ENCODE measurements around the gene ACBD4. TPM values are rescaled to one million over a fixed set of nuclear protein-coding genes. Genes with fewer than 3 reads are reported as not detected.

ACBD4 gene
- total RNA-seq, 4 donors from 2014 or later = 24.9 to 96.1 (median 38.6) TPM

DNA sequence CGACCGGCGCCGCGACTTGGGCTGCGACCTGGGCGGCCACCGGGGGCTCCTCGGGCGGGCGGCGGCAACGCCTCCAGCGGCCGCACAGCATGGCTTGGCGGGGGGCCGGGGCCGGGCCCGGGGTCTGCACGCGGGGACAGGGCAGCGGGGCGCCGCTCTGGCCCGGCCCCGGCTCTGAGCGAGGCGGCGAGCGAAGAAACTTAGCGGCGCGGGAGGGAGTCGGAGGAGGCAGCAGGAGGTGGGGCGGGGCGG is 3.2 kb upstream of the ACBD4 start, which contains the start of gene PLCD3:
Gene PLCD3 (minus strand): TSS at position 196 of the 252 bp plus-strand sequence. CDS start 105 bp downstream, at position 91.
- TF ChIP-seq, protein P1, sequence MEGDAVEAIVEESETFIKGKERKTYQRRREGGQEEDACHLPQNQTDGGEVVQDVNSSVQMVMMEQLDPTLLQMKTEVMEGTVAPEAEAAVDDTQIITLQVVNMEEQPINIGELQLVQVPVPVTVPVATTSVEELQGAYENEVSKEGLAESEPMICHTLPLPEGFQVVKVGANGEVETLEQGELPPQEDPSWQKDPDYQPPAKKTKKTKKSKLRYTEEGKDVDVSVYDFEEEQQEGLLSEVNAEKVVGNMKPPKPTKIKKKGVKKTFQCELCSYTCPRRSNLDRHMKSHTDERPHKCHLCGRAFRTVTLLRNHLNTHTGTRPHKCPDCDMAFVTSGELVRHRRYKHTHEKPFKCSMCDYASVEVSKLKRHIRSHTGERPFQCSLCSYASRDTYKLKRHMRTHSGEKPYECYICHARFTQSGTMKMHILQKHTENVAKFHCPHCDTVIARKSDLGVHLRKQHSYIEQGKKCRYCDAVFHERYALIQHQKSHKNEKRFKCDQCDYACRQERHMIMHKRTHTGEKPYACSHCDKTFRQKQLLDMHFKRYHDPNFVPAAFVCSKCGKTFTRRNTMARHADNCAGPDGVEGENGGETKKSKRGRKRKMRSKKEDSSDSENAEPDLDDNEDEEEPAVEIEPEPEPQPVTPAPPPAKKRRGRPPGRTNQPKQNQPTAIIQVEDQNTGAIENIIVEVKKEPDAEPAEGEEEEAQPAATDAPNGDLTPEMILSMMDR (IDR thresholded peaks at IDR 0.05) = no peak
- TF ChIP-seq POLR2AphosphoS5 (IDR thresholded peaks at IDR 0.05) (no peak), POLR2A (IDR thresholded peaks at IDR 0.05) (no peak), EP300 (IDR thresholded peaks at IDR 0.05; ENCODE audit: low read depth) (no peak)
- WGBS, 2 donors (ENCODE audit: low coverage in 1 of 2) = 0% methylated on average over 6 of the region's 36 CpGs; no CpG with 5 or more reads in 1 of the 2 donors
- no peak for DNase-seq
- peaks cover 41 to 73% (median 58%) of the 10 kb centered on the region in 4 donors for H3K4me1 ChIP-seq
- in situ Hi-C loops (cut with MboI; ENCODE audit: low pct_ligation_motif_present in 1 of 4, low pct_unique_long_range_greater_than_20kb in 1 of 4, low sequenced_read_pairs in 3 of 4) = loop anchor here in 1 of 4 donors (10.0 kb wide), 1 partner anchor 63 kb away; no protein-coding TSS in a partner anchor
- H3K27ac ChIP-seq = peak within 1 kb of the TSS; percentile 99 to 100 (median 99)
- H3K36me3 ChIP-seq = no peaks in the 10 kb centered on the region
- peak within 1 kb of the TSS; percentile 86 to 96 (median 88) for H3K4me3 ChIP-seq
- H3K9me3 ChIP-seq = no peaks in the 10 kb centered on the region
- intact Hi-C loops (cut with DNase I; ENCODE audit: low total_unique reads) = loop anchor here (5.0 to 10.0 kb wide), 2 partner anchors 35 to 357 kb away; no protein-coding TSS in a partner anchor
- H3K27me3 ChIP-seq = no peaks in the 10 kb centered on the region

DNA sequence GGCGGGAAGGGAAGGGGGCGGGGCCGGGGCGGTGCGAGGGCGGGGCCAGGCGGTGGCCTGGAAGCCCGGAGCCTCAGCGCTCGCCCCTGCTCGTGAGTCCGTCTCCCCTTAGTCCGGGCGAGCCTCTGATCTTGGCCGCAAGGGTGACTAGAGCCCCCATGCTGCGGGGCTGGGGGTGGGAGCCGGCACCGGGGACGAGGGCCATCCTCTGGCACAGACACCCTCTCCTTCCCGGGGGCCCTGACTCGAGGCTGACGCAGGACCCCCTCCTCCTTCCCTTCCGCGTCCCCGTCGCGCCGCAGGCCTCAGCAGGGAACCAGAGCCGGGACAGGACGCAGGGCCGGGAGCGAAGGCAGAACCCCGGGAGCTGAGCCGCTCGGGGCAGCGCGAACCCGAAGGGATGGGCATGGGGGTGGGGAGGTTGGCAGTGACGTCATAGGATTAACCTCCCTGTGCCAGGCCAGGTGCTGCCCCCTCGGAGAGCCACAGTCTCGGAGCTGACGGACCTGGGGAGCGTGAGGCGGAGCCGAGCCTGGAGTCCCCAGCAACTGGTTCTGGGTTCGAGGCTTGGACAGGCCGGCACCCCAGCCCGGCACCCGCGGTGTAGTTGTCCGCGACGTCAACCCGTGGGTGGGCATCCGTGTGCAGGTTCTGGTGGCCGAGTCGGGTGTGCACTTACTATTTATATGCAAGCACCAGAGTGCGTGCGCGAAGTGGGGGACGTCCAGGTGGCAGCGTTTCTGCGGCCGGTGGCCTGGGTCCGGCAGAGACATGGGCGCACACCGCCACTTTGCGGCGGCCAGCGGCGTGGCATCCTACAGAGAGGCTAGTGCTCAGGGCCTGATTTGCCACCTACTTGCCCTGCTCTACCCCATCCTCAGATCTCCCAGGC is 2.7 kb upstream of the ACBD4 start:
- Histone ChIP-seq H3K4me1 (peaks cover 36 to 73% (median 58%) of the 10 kb centered on the region in 4 donors), H3K36me3 (no peaks in the 10 kb centered on the region), H3K27ac (peak overlapping the region; percentile 99 to 100 (median 99)), H3K9me3 (no peaks in the 10 kb centered on the region), H3K4me3 (peak overlapping the region; percentile 86 to 96 (median 88)), H3K27me3 (no peaks in the 10 kb centered on the region)
- intact Hi-C loops (cut with DNase I; ENCODE audit: low total_unique reads) (loop anchor here (5.0 to 10.0 kb wide), 2 partner anchors 36 to 358 kb away; no protein-coding TSS in a partner anchor), in situ Hi-C loops (cut with MboI; ENCODE audit: low pct_ligation_motif_present in 1 of 4, low pct_unique_long_range_greater_than_20kb in 1 of 4, low sequenced_read_pairs in 3 of 4) (loop anchor here in 1 of 4 donors (10.0 kb wide), 1 partner anchor 62 kb away; no protein-coding TSS in a partner anchor)
- TF ChIP-seq POLR2AphosphoS5 (IDR thresholded peaks at IDR 0.05) (peak; percentile 79 to 89 (median 88)), EP300 (IDR thresholded peaks at IDR 0.05; ENCODE audit: low read depth) (no peak), POLR2A (IDR thresholded peaks at IDR 0.05) (peak; percentile 71)
- TF ChIP-seq, protein P1 (IDR thresholded peaks at IDR 0.05) = peak; percentile 78 to 96 (median 84)
- WGBS, 2 donors (ENCODE audit: low coverage in 1 of 2) = 0 to 1% methylated on average over 4 to 43 of the region's 71 CpGs
- DNase-seq = peak; percentile 89

DNA sequence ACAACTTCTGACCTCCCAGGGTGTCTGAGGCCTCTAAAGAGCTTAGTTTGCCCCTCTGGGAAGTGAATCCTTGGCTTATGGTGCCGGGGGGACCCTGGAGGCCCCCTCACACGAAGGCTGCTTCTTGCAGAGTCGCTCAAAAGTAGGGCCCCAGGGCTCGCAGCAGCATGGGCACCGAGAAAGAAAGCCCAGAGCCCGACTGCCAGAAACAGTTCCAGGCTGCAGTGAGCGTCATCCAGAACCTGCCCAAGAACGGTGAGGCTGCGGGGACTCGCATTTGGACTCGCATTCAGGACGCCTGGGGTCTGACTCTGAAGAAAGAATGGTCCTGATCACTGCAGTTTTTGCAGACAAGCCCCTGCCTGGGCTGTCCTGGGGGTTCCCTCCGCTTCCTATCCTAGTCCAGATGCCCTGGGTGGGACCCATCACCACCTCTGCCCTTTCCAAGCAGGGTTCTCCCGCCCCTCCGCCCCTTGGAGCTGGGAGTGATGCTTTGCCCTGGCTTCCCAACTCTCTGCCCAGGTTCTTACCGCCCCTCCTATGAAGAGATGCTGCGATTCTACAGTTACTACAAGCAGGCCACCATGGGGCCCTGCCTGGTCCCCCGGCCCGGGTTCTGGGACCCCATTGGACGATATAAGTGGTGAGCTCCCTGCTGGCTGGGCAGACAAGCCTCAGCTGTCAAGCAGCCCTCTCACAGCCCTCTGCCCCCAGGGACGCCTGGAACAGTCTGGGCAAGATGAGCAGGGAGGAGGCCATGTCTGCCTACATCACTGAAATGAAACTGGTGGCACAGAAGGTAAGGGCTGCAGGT is 698 bp downstream of the ACBD4 start:
- TF ChIP-seq EP300 (IDR thresholded peaks at IDR 0.05; ENCODE audit: low read depth) = no peak
- TF ChIP-seq, protein P1 (IDR thresholded peaks at IDR 0.05) = no peak
- TF ChIP-seq POLR2A (IDR thresholded peaks at IDR 0.05) = no peak
- TF ChIP-seq POLR2AphosphoS5 (IDR thresholded peaks at IDR 0.05) = no peak
- WGBS, 2 donors (ENCODE audit: low coverage in 1 of 2) = 53% methylated on average over 15 of the region's 21 CpGs; no CpG with 5 or more reads in 1 of the 2 donors
- Histone ChIP-seq H3K9me3 (no peaks in the 10 kb centered on the region), H3K27me3 (no peaks in the 10 kb centered on the region), H3K27ac (peak overlapping the region; percentile 80 to 92 (median 90)), H3K4me1 (peaks cover 15 to 42% (median 31%) of the 10 kb centered on the region in 4 donors), H3K36me3 (no peaks in the 10 kb centered on the region), H3K4me3 (peak overlapping the region; percentile 61 to 73 (median 68))
- intact Hi-C loops (cut with DNase I; ENCODE audit: low total_unique reads) (loop anchor here (1.0 to 10.0 kb wide), 2 partner anchors 60 to 361 kb away; no protein-coding TSS in a partner anchor), in situ Hi-C loops (cut with MboI; ENCODE audit: low pct_ligation_motif_present in 1 of 4, low pct_unique_long_range_greater_than_20kb in 1 of 4, low sequenced_read_pairs in 3 of 4) (loop anchor here in 3 of 4 donors (5.0 to 10.0 kb wide), 2 partner anchors 59 to 61 kb away; no protein-coding TSS in a partner anchor)
- DNase-seq = no peak

Data from transverse colon (tissue), 4 donors.